ENCODE measurements around the gene KAZN.

KAZN gene

DNA sequence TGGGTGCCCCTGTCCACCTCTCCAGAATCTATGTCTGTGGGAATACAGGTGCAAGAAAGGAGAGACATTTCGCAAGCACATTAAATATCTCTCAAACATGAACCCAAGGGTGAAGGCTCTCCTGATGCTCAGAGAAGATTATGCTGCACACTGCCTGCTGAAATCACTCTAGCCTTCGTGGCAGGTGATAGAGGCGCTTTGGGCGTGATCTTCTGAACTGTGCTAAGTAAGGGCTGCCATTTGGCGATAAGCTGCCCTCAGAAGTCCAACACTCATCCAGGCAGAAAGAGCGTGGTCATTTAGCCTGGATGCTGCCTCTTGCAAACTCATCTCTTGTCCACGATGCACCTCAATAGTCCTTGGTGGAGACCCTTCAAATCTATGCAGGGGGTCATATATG, 241.9 kb downstream of the KAZN start:
- no peak for DNase-seq

DNA sequence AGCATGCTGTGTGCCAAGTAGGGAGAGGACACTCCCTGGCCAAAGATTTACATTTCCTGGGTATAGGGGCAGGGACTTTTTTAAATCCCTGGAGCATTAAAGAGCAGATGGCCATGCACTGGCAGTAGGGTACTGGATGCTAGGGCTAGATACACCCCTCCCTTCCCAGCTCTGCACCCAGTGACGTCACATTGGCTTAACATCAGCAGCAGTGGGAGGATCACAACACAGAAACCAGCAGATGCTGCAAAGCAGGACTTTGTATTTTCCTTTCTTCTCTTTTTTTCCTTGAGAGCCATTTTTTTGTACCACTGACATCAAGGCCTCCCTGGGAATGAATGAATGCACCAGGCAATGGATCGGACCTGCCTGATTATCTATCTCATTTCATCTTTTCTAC, 243.0 kb downstream of the KAZN start:
- no peak for DNase-seq

DNA sequence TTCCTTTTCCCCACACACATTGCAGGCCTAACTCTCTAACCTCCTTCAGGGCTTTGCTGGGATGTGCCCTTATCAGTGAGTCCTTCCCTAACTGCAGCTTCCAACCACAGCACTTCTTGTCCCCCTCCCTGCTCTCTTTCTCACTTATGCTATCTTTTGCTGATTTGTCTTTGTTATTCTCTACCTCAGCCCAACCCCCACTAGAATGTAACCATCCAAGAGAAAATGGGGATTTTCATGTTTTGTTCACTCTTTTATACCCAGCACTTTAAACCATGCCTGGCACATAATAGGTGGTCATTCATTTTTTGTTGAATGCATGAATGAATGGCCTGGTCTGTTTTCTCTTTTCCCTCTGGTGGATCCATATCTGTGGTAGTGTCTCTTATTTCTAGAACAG, 243.5 kb downstream of the KAZN start:
- no peak for DNase-seq

DNA sequence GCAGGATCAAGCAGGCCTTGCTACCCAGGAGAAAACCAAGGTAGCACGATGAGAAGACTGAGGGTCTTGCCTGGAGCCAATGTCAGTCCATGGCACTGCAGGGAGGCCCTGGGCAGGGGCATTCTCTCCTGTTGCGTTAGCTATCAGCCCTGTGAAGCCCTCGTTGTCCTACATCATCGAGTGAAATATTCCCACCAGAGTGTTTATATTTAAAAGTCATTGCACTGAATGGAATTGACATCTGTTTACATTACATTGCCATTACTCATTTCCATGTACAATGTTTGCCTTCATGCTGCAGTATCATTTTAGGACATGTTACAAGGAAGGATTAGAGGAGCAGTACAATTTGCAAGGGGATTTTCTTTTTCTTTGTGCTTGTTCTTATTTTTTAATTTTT, 243.9 kb downstream of the KAZN start:
- DNase-seq, result no peak

DNA sequence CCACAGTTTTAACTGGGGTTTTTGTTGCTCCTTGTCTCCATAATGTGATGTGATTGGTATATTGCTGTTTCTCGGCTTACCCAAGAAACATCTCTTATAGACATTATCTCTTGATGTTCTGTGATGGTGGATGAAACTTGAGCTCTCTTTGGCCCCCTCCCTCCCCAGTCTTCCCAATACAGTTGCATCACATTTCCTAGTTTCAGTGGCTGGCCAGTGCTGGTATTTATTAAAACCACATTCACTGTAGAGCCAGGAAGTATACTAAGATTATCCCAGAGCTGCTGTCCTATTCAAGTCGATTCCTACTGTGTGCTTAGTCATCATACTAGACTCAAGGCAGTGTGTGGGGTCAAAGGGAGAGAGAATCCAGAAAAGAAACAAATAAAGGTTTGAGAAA, 244.4 kb downstream of the KAZN start:
- DNase-seq, result no peak

DNA sequence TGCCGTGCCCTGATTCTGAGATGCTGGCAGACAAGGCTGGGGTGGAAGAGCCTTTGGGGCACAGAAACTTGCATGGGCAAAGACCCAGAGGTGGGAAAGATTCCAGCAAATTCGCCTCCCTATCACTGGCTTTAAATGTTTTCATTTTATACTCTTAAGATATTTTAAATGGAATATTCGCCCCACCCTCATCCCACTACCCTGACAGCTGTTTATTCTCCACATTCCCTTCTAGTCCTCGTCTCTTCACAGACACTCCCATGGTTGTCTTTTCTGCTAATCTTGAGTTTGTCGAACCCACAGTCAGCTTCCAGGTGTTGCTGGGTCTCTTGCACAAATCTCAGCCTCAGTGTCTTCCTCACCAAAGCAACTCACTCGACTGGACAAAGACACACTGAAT, 245.0 kb downstream of the KAZN start:
- DNase-seq, result no peak

DNA sequence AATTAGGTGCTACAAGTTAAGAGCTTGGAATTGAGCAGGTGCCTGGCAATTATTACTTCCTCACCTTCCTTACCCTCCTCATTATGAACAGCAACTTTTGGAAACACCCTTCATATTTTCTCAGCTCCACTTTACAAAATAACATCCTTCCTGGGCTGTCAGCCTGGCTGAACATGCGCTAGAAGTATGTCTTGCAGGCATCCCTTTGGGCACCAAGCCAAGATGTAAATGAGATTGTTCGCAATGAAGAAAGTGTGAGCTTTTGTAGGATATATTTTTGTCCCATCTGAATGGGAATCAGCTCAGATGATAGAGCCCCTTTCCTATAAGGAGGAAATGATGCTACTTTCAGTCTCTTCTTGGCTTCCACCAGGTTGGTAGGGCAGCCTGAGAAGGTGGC, 245.9 kb downstream of the KAZN start:
- DNase-seq, result no peak

DNA sequence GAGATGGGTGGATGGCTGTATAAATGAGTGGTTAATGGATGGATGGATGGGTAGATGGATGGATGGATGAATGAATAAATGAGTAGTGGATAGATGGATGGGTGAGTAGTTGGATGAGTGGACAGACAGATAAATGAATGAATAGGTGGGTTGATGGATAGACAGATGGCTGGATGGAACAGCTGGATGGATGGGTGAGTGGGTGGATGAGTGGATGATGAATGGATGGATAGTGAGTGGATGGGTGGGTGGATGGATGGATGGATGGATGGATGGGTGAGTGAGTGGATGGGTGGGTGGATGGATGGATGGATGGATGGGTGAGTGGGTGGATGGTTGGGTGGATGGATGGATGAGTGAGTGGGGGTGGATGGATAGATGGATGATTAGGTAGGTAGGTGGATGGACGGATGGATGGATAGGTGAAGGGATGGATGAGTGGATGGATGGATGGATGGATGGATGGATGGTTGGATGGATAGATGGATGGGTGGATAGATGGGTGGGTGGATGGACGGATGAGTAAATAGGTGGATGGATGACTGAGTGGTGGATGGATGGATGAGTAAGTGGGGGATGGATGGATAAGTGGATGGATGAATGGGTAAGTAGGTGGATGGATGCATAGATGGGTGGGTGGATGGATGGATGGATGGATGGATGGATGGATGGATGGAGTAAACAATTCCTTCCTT, 246.6 kb downstream of the KAZN start:
- DNase-seq, result no peak

DNA sequence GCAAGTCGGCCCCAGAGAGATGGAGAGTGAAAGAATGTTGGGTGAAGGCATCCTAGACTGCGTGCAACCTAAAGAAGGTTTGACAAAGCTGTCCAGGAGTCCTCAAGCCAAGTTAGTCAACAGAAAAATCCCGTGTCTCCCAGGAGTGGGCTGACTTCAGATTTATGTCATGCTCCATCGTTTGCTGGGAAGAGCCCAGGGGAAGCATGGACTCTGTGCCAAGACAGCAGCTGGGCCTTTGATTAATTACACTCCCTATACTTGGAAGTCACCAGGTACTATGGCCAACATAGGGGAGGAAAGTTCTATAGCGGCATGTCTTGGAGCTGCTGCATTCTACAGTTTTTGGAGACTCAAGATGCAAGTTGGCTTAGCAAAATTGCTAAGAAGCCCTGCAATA, 247.4 kb downstream of the KAZN start:
- DNase-seq, result no peak

DNA sequence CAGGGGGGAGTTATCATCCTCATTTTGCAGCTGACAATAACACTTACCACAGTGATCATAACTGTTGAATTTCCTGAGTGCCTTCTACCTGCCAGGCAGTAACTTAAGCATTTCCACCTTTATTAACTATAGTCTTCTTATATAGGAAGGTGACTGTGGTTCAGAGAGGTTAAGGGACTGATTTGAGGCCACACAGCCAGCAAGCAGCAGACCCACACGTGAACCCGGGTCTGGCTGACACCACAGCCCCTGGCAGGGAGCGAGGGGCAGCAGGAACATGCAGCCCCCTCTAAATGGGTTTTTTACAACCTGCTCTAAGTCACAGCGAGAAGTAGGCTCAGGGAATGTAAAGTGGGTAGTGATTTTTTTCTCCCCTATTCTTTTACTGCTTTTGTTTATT, 248.2 kb downstream of the KAZN start:
- DNase-seq, result no peak

DNA sequence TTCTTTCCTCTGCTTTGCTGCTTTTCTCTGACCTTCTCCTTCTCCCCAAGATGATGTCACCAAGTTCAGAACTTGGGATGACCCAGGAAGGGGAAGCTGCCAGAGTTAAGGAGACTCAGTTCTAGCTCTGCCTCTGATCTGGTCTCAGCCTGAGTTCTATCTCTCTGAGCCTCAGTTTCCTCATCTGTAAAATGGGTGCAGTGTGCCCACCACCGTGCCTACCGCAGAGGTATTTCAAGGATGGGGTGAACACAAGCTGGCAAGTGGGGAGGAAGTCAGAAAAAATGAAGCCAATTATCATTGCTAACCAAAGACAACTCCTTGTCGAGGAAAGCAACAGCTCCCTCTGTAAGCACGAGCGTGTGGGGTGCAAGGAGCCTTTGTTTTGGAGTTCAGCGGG, 249.7 kb downstream of the KAZN start:
- no peak for DNase-seq

DNA sequence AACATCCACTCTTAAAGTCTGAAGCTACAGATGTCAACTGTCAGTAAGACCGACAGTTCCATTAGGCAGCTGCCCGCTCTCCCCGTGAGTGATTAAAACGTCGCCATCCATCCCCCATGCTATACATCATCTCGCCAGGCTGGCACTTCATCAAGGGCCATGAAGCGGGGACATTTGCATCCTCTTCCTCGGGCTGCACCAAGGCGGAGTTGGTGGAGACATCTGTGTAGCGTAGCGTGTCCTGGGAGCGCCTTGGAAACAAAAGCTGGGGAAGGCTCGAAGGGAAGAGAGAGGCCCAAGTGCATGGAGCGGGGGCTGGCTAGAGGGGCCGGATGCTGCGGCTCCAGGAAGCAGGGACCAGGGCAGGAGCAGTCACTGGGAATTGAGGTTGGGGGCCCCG, 250.1 kb downstream of the KAZN start:
- no peak for DNase-seq

DNA sequence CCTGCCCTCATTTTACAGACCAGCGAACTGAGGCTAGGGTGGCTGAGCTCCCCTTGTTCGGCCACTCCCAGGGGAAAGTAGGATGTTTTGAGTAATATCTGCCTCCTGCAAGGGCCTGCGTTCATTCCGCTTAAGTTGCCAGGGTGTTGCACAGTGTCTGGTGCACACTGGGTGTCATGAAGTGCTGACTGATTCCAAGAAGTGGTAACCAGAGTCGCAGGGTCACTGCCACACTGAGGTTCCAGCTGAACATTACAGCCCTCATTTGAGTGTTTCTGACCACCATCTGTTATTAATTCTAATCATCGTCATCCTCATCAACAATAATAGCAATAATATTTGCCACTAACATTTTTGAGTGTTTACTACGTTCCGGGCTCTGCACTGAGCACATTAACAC, 250.6 kb downstream of the KAZN start:
- DNase-seq, result no peak

DNA sequence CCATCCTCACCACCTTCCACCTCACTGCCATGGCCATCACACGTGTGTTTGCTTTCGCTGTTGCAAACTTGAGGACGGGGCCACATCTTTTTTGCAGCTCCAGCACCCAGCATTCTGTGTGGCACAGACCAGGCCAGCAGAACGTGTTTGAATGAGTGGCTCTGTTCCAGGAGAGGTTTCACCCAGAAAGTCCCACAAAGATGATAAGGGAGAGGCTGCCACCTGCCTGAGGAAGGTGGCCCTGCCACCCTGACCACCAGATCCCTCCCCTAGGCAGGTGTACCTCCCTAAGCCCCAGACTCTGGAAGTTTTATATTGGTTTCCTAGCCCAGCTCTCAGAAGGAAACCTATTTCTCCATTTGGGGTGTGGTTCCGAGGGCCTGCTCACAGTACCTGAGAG, 252.1 kb downstream of the KAZN start:
- DNase-seq, result no peak

DNA sequence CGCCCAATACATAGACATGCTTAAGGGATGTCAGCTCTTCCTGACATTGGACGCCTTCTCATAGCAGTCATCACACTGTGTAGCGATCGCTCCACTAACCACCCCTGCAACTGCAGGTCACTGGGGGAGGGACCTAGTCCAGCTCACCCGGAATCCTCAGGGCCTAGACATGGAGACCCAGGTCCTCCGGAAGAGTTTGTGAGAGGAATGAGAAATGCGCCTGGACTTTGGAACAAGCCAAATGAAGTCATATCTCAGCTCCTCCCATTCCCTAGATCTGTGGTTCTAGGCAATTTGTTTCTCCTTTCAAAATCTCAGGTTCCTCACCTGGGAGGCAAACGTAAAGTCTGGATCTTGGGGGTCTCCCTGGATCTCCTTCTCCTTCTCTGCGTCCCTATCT, 253.3 kb downstream of the KAZN start:
- no peak for DNase-seq

DNA sequence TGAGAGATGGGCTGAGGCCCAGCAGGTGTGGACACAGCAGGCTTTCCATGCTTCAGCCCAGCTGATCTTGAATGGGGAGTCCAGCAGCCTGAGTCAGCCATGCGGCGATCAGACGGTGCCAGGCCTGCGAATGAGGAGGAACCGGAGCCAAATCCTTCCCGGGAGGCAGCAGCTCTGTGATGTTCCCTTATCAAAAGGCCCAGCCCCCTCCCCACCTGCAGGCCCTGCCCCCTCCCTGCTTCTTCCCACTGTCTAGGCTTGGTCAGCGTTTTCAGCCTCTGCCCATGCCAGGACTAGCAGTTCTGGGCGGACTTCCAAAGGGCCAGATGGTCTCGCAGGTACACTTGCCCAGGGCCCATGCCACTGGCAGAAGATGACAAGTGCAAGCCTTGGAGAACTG, 253.8 kb downstream of the KAZN start:
- DNase-seq, result no peak

DNA sequence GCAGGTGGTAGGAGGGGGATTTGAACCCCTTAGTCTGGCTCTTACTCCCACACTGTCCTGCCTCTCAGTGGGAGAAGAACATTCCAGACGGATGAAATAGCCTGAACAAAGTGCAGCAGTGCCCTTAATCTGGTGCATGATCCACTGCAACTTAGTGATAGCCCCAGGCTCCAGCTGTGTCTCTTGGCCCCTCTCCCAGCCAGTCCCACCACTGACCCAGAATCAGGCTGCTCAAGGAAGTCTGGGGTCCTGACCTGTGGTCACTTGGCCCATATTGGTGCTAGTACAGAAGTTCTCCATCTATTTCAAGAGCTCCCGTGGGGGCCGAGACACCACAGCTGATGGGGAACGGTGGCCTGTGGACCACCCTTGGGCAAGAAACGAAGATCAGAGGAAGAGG, 255.0 kb downstream of the KAZN start:
- no peak for DNase-seq

DNA sequence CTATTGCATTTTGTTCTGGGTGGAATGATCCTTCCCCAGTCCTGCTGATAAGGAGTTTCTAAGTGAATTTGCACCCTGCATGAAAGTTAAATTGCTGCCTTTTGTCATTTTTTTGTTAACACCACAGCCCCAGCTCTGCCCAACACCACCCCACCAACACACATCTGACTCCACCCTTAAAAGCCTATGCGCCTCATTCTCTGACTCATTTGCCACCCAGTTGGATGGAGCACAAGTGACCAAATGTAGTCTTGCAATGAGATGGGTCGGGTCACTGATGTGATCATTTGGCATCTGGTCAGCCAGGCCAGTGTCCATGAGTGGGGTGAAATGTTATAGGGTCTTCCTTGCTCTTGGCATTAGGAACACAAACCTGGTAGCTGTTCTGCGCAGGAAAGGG, 256.8 kb downstream of the KAZN start:
- no peak for DNase-seq

DNA sequence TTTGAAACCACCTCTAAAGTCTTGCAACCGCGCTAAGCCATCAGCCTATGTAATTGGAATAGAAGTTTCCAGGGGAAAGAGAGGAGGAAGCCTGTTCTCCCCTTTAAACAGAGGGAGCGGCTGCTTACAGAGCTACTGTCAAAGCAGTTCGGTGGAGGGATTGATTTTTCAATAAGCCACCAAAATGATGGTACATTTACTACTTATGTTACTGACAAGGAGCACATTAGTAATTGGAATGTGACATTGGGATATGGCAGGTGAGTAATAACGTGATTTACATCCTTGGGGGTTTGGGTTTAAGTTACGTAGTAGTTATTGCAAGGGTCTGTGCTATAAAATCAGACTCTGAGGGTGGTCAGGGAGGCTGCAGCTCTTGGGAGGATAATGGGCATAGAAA, 257.3 kb downstream of the KAZN start:
- DNase-seq, result no peak

DNA sequence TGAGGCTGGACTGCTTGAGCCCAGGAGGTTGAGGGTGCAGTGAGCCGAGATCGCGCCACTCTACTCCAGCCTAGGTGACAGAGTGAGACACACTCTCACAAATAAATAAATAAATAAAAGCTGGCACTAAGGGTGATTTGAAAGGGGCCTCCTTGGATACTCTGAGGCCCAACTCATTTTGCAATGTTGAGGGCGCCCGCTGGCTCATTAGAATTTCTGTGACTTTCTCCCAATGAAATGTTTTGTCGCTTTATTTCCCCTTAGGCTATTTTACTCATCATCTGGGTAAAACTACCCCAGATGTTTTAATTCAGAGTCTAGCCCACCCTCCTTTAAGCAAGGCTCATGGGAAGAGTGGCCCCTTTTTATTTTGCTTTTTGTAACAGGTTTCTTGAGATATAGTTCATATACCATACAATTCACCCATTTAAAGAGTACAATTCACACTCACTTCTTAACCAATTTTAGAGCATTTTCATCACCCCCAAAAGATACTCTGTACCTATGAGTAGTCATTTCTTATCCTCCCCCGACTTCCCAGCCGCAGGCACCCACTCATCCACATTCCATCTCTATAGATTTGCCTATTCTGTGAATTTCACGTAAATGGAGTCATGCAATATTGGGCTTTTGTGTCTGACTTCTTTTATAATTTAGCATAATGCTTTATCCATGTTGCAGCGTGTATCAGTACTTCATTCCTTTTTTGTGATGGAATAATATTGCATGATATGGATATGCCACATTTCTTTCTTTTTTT, 259.1 kb downstream of the KAZN start:
- no peak for DNase-seq

DNA sequence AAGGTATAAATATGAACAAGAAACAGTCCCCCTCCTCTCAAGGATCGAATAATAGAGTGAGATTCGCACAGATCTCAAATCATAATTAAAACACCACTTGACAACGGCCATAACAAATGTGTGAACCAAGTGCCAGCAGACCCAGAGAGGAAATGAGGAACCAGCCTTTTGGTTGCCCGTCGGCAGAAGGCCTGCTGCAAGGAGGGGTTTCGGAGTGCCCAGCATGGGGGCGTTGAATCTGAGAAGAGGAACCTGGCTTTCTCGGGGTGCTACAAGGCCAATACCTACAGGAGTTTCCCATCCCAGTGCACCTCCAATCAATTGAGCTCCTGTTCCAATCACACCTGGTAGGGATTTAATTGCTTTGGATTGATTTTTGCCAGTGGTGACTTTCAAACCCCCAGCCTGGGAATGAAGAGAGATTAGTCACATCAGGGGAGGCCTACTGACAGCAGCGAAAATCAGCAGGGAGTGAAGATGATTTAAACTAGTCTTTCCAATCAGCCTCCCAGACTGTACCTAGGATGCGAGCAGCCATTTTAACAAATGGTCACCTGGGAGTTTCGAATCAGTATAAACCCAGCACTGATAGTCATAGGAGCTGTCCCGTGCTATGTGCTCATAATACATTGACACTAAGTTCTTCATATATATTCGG, 263.8 kb downstream of the KAZN start:
- no peak for DNase-seq

DNA sequence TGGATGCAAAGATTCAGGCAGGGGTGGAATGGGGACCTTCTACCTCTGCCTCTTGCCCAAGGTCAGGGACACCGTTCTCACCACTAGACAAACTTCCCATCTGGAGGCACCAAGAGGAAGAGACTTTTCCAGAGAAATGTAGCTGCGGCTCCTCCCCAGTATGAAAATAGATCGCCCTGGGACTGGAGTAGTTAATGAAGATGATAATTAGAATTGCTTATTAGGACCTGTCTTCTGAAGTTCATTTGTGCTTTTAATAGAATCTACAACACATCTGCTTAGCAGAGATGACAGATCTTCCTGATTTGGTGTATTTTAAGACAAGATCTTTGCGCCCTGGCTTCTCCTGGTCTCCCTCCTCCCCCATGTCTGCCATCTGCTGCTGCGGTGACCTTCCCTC, 266.6 kb downstream of the KAZN start:
- no peak for DNase-seq

DNA sequence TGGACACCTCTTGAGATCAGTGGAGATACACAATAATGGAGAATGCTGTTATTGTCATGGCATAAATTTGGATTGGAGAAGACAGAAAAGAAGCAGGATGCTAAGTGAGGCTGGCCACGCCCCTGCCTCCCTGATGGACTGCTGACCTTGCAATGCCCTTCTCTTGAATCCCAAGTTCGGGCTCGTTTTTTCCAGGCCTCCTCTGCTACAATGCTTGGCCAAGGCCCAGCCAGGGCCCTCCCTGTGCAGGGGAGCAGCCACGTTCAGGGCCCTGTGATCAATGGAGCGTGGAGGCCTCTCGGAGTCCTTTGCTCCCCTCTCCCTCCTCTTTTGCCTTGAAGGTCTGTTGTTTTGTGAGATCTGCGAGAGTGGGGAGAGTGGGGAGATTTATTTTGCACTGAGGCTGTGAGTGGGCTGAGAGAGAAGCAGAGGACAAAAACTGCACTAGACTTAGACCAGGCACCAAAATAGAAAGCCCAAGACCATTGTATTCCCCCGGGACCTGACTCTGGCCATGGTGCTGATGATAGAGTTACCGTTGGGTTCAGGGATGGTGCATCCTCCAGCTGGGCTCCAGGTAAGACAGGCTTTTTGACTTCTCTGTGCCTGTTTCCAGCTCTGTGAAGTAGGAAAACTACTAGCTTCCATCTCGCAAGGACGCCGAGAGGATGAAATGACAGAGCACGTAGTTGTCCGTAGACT, 268.6 kb downstream of the KAZN start:
- DNase-seq, result no peak

DNA sequence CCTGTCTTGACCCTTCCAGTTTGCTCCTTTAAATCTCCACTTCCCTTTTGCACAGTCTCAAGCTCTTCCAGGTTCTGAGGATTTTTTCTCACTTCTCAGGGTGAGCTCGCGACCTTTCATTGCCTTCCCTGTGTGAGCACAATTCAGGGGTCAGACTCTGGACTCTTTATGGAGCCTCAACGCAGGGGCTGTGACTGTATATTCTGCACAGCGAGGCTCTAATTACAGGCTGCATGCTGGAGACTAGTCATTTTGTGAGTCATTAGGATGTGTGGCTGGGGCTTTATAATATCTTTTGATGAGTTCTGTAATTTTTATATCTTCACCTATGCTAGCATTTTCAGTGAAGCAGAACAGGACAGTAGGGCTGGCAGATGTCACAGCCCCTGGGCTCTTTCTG, 270.7 kb downstream of the KAZN start:
- DNase-seq, result no peak
